Measurements from ENCODE around the gene CACNA1A.

The CACNA1A gene

DNA sequence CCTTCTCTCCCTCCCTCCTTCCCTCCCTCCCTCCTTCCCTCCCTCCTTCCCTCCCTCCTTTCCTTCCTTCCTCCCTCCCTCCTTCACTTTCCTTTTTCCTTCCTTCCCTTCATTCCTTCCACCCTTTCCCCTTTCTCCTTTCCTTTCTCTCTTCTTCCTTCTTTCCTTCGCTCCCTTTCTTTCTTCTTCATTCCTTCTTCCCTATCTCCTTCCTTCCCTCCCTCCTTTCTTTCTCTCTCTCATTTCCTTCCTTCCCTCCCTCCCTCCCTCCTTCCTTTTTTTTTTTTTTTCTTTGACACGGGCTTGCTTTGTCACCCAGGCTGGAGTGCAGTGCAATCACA lies 250.6 kb downstream of the CACNA1A start:
- no peaks in the 10 kb centered on the region; the same call in 1 of the 2 replicates for H3K36me3 ChIP-seq (ENCODE audit: control insufficient read depth, insufficient read depth, low read length)
- no peak overlapping the region for H3K4me3 ChIP-seq (ENCODE audit: low read depth, low read length)
- H3K27me3 ChIP-seq (ENCODE audit: control insufficient read depth, insufficient read depth, low read length), result no peaks in the 10 kb centered on the region
- H3K9me3 ChIP-seq (ENCODE audit: control insufficient read depth, insufficient read depth, low read depth, low read length), result peaks cover 11% of the 10 kb centered on the region
- H3K4me1 ChIP-seq (ENCODE audit: control insufficient read depth, insufficient read depth, low read length), result no peaks in the 10 kb centered on the region
- no peak overlapping the region for H3K27ac ChIP-seq (ENCODE audit: low read depth, low read length)
- H3K9ac ChIP-seq (ENCODE audit: low read length), result no peak overlapping the region

- no peaks in the 10 kb centered on the region for H3K4me1 ChIP-seq (ENCODE audit: control insufficient read depth, insufficient read depth, low read length)
- H3K27ac ChIP-seq (ENCODE audit: low read depth, low read length), result no peak overlapping the region
- H3K9ac ChIP-seq (ENCODE audit: low read length), result no peak overlapping the region
- H3K9me3 ChIP-seq (ENCODE audit: control insufficient read depth, insufficient read depth, low read depth, low read length), result peaks cover 11% of the 10 kb centered on the region
- no peak overlapping the region for H3K4me3 ChIP-seq (ENCODE audit: low read depth, low read length)
- no peaks in the 10 kb centered on the region; the same call in 1 of the 2 replicates for H3K36me3 ChIP-seq (ENCODE audit: control insufficient read depth, insufficient read depth, low read length)
- H3K27me3 ChIP-seq (ENCODE audit: control insufficient read depth, insufficient read depth, low read length), result no peaks in the 10 kb centered on the region
These were observed 251.1 kb downstream of the CACNA1A start for GRCh38 chr19:13255041-13255718.

- Histone ChIP-seq H3K27me3 (ENCODE audit: control insufficient read depth, insufficient read depth, low read length) (no peaks in the 10 kb centered on the region), H3K9ac (ENCODE audit: low read length) (no peak overlapping the region), H3K9me3 (ENCODE audit: control insufficient read depth, insufficient read depth, low read depth, low read length) (peaks cover 11% of the 10 kb centered on the region), H3K27ac (ENCODE audit: low read depth, low read length) (no peak overlapping the region), H3K4me1 (ENCODE audit: control insufficient read depth, insufficient read depth, low read length) (no peaks in the 10 kb centered on the region), H3K36me3 (ENCODE audit: control insufficient read depth, insufficient read depth, low read length) (no peaks in the 10 kb centered on the region), H3K4me3 (ENCODE audit: low read depth, low read length) (no peak overlapping the region)
These were observed 253.5 kb downstream of the CACNA1A start for GRCh38 chr19:13252569-13253335.

GRCh38 chr19:13244920-13245319 lies 261.4 kb downstream of the CACNA1A start:
- no peaks in the 10 kb centered on the region for H3K36me3 ChIP-seq (ENCODE audit: control insufficient read depth, insufficient read depth, low read length)
- peaks cover 5% of the 10 kb centered on the region for H3K9me3 ChIP-seq (ENCODE audit: control insufficient read depth, insufficient read depth, low read depth, low read length)
- H3K4me3 ChIP-seq (ENCODE audit: low read depth, low read length), result no peak overlapping the region
- peaks cover 5% of the 10 kb centered on the region; the same call in 1 of the 2 replicates for H3K4me1 ChIP-seq (ENCODE audit: control insufficient read depth, insufficient read depth, low read length)
- H3K9ac ChIP-seq (ENCODE audit: low read length), result no peak overlapping the region
- H3K27ac ChIP-seq (ENCODE audit: low read depth, low read length), result no peak overlapping the region
- H3K27me3 ChIP-seq (ENCODE audit: control insufficient read depth, insufficient read depth, low read length), result no peaks in the 10 kb centered on the region

DNA sequence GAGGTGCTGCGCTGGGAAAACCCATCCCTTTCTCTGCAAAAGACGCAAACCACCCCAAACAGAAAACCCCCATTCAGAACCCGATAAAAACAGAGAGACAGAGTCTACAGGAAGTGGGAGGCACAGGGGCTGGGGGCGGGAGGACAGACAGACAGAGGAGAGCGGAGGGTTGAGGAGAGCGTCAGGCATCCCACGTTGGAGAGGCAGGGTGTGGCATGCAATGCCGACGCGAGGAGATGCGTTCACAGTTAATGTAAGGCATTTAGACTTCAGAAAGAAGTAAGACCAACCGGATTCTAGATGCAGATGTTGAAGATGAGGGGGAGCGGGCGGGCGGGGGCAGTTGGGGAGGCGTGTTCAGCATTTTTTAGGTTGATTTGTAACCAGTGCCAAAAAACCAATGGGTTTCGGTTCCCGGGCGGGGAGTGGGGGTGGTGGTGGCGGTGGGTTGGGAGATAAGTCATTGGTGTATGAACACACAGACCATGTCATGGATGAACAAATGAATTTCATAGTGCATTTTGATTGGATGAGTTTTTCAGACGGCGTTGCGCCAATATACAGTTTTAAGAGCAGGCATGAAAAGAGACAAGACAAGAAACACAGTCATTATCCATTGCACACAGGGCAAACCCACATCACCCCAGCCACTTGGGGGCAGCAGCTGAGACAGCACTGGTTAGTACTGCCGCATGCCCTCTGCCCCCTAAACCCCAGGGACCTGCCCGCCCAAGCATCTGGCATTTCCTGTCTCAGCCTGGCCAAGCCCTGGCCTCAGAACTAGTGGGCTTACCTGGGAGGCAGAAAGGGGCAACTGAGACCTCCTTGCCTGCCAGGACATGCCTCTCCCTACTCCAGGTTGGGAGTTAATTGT lies 264.8 kb downstream of the CACNA1A start:
- Histone ChIP-seq H3K9ac (ENCODE audit: low read length) (no peak overlapping the region), H3K36me3 (ENCODE audit: control insufficient read depth, insufficient read depth, low read length) (no peaks in the 10 kb centered on the region), H3K4me3 (ENCODE audit: low read depth, low read length) (no peak overlapping the region), H3K27me3 (ENCODE audit: control insufficient read depth, insufficient read depth, low read length) (no peaks in the 10 kb centered on the region), H3K27ac (ENCODE audit: low read depth, low read length) (no peak overlapping the region), H3K4me1 (ENCODE audit: control insufficient read depth, insufficient read depth, low read length) (peaks cover 13% of the 10 kb centered on the region), H3K9me3 (ENCODE audit: control insufficient read depth, insufficient read depth, low read depth, low read length) (peaks cover 5% of the 10 kb centered on the region)

DNA sequence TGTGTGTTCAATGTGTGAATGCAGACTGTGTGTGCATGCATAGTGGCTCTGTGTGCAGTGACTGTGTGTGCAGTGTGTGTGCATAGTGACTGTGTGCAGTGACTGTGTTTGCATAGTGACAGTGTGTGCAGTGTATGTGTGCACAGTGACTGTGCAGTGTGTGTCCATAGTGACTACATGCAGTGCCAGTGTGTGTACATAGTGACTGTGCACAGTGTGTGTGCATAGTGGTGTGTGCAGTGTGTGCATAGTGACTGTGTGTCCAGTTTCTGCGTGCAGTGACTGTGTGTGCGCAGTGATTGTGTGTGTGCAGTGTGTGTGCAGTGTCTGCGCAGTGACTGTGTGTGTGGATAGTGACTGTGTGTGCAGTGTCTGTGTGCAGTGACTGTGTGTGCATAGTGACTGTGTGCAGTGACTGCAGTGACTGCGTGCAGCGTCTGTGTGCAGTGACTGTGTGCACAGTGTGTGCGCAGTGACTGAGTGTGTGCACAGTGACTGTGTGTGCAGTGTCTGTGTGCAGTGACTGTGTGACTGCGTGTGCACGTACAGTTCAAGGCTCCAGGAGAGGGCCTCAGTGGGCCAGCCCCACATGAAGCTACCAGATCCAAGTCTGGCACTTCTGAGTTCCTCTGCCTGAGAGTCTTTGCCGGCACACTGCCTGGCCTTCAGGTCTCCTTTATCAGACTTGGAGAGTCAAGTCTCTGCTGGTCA lies 265.8 kb downstream of the CACNA1A start:
- no peaks in the 10 kb centered on the region for H3K27me3 ChIP-seq (ENCODE audit: control insufficient read depth, insufficient read depth, low read length)
- peaks cover 13% of the 10 kb centered on the region for H3K4me1 ChIP-seq (ENCODE audit: control insufficient read depth, insufficient read depth, low read length)
- H3K36me3 ChIP-seq (ENCODE audit: control insufficient read depth, insufficient read depth, low read length), result no peaks in the 10 kb centered on the region
- no peak overlapping the region for H3K27ac ChIP-seq (ENCODE audit: low read depth, low read length)
- no peak overlapping the region for H3K9ac ChIP-seq (ENCODE audit: low read length)
- no peak overlapping the region for H3K4me3 ChIP-seq (ENCODE audit: low read depth, low read length)
- peaks cover 3% of the 10 kb centered on the region for H3K9me3 ChIP-seq (ENCODE audit: control insufficient read depth, insufficient read depth, low read depth, low read length)

- Histone ChIP-seq H3K27ac (ENCODE audit: low read depth, low read length) (no peak overlapping the region), H3K9me3 (ENCODE audit: control insufficient read depth, insufficient read depth, low read depth, low read length) (peaks cover 6% of the 10 kb centered on the region), H3K4me1 (ENCODE audit: control insufficient read depth, insufficient read depth, low read length) (peaks cover 13% of the 10 kb centered on the region), H3K27me3 (ENCODE audit: control insufficient read depth, insufficient read depth, low read length) (no peaks in the 10 kb centered on the region), H3K36me3 (ENCODE audit: control insufficient read depth, insufficient read depth, low read length) (no peaks in the 10 kb centered on the region), H3K4me3 (ENCODE audit: low read depth, low read length) (no peak overlapping the region), H3K9ac (ENCODE audit: low read length) (no peak overlapping the region)
These were observed 267.3 kb downstream of the CACNA1A start for GRCh38 chr19:13238891-13239534.

- Histone ChIP-seq H3K27ac (ENCODE audit: low read depth, low read length) (no peak overlapping the region), H3K4me1 (ENCODE audit: control insufficient read depth, insufficient read depth, low read length) (peaks cover 12% of the 10 kb centered on the region), H3K36me3 (ENCODE audit: control insufficient read depth, insufficient read depth, low read length) (no peaks in the 10 kb centered on the region), H3K9ac (ENCODE audit: low read length) (no peak overlapping the region), H3K9me3 (ENCODE audit: control insufficient read depth, insufficient read depth, low read depth, low read length) (peaks cover 6% of the 10 kb centered on the region), H3K27me3 (ENCODE audit: control insufficient read depth, insufficient read depth, low read length) (no peaks in the 10 kb centered on the region), H3K4me3 (ENCODE audit: low read depth, low read length) (no peak overlapping the region)
These were observed 271.8 kb downstream of the CACNA1A start for GRCh38 chr19:13234518-13234917.

- Histone ChIP-seq H3K27me3 (ENCODE audit: control insufficient read depth, insufficient read depth, low read length) (no peaks in the 10 kb centered on the region), H3K27ac (ENCODE audit: low read depth, low read length) (no peak overlapping the region), H3K9me3 (ENCODE audit: control insufficient read depth, insufficient read depth, low read depth, low read length) (peaks cover 6% of the 10 kb centered on the region), H3K36me3 (ENCODE audit: control insufficient read depth, insufficient read depth, low read length) (no peaks in the 10 kb centered on the region), H3K4me1 (ENCODE audit: control insufficient read depth, insufficient read depth, low read length) (peaks cover 3% of the 10 kb centered on the region; the same call in 1 of the 2 replicates), H3K4me3 (ENCODE audit: low read depth, low read length) (no peak overlapping the region), H3K9ac (ENCODE audit: low read length) (no peak overlapping the region)
These were observed 274.6 kb downstream of the CACNA1A start for GRCh38 chr19:13231663-13232062.

- Histone ChIP-seq H3K27me3 (ENCODE audit: control insufficient read depth, insufficient read depth, low read length) (no peaks in the 10 kb centered on the region), H3K9ac (ENCODE audit: low read length) (no peak overlapping the region), H3K4me1 (ENCODE audit: control insufficient read depth, insufficient read depth, low read length) (peaks cover 3% of the 10 kb centered on the region; the same call in 1 of the 2 replicates), H3K27ac (ENCODE audit: low read depth, low read length) (no peak overlapping the region), H3K9me3 (ENCODE audit: control insufficient read depth, insufficient read depth, low read depth, low read length) (no peaks in the 10 kb centered on the region), H3K36me3 (ENCODE audit: control insufficient read depth, insufficient read depth, low read length) (no peaks in the 10 kb centered on the region), H3K4me3 (ENCODE audit: low read depth, low read length) (no peak overlapping the region)
These were observed 277.0 kb downstream of the CACNA1A start for GRCh38 chr19:13229246-13229645.

All from HUES6 (cell line).